ENCODE results near the gene MRPL3. TPM values are rescaled to one million over a fixed set of nuclear protein-coding genes. Genes with fewer than 3 reads are reported as not detected.

The MRPL3 gene
- total RNA-seq: 89.3 and 92.6 TPM in 2 replicates

DNA sequence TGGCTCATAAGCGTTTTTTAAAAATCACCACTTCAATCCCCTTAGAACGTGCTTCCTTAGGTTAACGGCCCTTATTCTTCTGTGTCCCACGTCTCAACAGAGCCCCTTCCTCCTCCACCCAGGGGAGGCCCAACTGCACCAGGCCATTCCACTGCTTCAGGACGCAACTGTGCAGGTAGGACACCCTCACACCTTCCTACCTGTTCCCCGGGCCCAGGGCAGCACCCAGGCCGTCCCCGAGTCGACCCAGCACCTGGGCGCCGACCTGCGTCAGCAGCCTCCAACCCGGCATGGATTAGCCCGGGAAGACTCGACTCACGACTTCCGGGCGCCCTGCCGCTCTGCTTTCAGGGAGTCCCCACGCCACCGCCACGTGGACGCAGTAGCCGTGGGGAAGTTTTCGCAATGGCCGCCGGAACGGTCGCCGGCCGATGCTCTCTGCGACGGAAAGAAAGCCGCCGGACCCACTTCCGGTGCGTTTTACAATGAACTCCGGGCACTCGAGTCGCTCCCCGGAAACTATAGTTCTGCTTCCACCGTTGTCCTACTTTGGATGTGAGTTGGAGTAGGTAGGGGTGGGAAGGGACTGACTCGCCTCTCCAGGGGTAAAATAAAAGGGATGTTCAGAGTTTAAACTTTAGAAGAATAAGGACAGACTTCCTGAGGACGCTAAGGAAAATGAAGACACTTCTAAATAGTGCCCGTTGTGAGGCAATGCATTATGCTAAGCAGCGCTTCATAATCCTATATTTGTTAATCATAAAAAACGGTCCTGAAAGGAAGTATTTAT, at the start of gene MRPL3:
TSS of gene MRPL3 (minus strand) at position 442 of the 790 bp plus-strand sequence. CDS start at position 292, 150 bp downstream.
- intact Hi-C loops (cut with micrococcal nuclease): loop anchor here (1.0 to 5.0 kb wide), 4 partner anchors 121 to 1220 kb away; partner anchors contain the start of genes ASTE1, NEK11, NPHP3 and NUDT16

DNA sequence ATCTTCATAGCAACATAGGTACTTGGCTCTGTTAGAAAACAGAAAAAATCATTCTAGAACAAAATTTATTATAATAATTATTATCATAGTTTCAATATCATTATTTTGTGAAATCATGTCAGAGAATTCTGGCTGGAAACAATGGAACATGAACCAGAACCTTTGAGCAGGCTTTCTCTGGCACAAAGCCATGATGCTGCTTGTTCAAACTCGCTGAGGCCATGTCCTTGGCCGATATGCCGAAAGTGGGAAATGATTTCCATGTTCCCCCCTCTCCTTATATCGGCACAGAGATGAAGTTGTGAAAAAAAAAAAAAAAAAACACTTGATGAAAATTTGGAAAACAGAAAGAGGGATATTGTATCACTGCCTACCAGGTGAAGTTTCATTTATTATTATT, 49.0 kb upstream of the MRPL3 start:
- intact Hi-C loops (cut with micrococcal nuclease): no loop called here

- intact Hi-C loops (cut with micrococcal nuclease): no loop called here
Measured at GRCh38 chr3:131550562-131551465, 48.0 kb upstream of the MRPL3 start.

DNA sequence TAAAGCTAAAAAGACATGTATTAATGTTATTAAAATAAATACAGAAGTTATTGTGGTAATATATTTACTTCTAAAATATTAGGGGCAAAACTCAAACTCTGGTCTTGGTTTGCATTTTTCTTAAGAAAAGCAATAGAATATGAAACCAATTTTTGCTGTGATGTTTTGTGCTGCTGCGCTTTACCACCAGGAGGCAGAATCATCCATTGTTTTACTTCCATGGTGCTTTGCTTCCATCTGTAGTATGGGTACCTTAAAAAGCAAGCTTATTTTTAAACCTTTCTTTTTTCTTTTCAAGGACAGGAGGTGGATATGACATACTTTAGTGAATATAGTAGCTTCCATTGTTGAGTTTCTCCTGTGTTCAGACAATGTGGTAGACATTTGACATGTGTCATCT, 46.6 kb upstream of the MRPL3 start:
- intact Hi-C loops (cut with micrococcal nuclease): loop anchor here (1.0 kb wide), 1 partner anchor 480 kb away; no protein-coding TSS in a partner anchor

GRCh38 chr3:131547585-131547984, 44.8 kb upstream of the MRPL3 start:
- intact Hi-C loops (cut with micrococcal nuclease): no loop called here

GRCh38 chr3:131546441-131546840, 43.7 kb upstream of the MRPL3 start:
- intact Hi-C loops (cut with micrococcal nuclease): no loop called here

GRCh38 chr3:131544557-131544956, 41.8 kb upstream of the MRPL3 start:
- intact Hi-C loops (cut with micrococcal nuclease): no loop called here

DNA sequence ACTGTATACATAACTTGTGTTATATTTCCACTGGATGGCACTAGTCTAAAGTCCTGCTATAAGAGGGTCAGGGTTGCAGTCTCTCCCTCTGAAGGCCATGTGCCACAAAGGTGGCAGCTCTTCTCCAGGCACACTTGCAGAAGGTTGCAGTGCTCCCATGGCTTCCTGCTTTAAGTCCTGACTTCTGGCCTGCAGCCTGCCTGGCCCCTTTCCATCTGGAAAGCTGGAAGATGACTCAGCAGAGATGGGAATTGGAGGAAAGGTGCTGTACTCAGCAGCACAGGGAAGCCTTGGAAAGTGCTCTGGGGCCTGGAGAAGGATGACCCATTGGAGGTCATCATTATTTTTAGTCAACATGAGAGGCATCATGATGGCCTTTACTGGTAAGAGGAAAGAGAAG, 40.9 kb upstream of the MRPL3 start:
- intact Hi-C loops (cut with micrococcal nuclease): no loop called here

DNA sequence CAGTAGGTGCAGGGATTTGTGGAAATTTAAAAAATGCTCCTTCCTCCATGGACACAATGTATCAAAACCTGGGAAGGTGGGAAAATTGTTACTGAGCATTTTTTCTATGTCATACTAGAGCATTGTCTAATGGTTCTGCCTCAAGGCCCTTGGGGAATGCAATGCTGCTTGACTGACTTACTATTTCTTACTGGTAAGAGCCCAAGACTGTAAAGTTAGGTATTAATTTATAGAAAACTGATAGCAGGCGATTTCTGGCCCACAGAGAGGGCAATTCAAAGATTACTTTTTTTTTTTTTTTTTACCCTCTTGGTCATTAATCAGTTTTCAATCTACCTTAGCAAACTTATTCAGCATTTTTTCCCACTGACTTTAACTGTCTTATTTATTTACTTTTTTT, 38.5 kb upstream of the MRPL3 start:
- intact Hi-C loops (cut with micrococcal nuclease): no loop called here

- intact Hi-C loops (cut with micrococcal nuclease): no loop called here
Measured at GRCh38 chr3:131540821-131541220, 38.0 kb upstream of the MRPL3 start.

DNA sequence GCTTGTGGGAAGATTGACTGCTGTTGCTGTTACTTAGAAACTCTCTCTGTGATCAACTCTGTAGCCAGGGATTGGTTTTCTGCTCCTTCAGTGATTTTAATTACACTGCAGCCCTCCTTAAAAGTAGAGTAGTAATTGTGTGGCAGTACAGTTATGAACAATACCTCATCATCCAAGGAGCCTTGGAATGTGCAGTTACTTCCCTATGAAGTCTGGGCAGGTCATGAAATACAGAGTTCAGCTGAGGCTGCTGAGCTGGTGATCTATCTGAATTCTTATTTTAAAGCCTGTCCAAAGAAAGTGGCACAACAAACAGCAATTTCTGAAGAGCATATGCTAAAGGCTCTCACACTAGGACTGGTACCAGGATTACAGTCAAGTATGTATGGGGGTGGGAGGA, 37.4 kb upstream of the MRPL3 start:
- intact Hi-C loops (cut with micrococcal nuclease): no loop called here

DNA sequence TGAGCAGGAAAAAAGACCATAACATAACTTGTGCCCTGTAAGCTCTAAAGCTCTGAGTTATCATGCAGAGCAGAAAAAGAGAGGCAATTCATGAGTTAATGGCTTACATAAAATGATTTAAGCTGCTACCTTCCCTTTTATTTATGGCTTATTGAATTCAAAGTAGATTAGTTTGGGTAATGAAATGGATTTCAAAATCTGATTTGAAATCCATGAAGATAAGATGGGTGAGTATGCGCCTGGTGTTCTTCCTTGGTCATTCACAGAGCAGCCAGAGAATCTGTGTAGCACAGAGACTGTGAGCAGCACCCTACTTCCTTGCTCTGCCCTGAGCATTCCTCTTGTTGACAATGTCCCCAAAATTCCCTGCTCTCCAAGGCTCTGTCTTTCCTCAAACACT, 36.2 kb upstream of the MRPL3 start:
- intact Hi-C loops (cut with micrococcal nuclease): no loop called here

DNA sequence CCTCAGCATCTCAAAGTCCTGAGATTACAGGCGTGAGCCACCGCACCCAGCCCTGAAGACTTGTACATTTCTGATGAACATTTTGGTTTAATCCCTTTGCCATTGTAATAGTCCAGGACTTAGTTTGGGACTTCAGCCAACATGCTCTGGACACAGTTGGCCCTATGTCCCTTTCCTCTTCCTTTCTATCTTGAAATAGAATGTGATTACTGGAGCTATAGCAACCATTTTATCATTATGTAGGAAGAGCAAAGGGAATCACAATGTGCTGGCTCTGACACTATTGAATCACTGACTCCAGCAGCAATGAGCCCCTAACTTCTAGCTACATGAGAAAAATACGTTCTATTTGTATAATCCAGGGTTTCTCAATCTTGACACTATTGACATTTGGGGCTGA, 34.8 kb upstream of the MRPL3 start:
- intact Hi-C loops (cut with micrococcal nuclease): no loop called here

- intact Hi-C loops (cut with micrococcal nuclease): no loop called here
Measured at GRCh38 chr3:131535596-131535995, 32.8 kb upstream of the MRPL3 start.

GRCh38 chr3:131535131-131535530, 32.4 kb upstream of the MRPL3 start:
- intact Hi-C loops (cut with micrococcal nuclease): no loop called here

DNA sequence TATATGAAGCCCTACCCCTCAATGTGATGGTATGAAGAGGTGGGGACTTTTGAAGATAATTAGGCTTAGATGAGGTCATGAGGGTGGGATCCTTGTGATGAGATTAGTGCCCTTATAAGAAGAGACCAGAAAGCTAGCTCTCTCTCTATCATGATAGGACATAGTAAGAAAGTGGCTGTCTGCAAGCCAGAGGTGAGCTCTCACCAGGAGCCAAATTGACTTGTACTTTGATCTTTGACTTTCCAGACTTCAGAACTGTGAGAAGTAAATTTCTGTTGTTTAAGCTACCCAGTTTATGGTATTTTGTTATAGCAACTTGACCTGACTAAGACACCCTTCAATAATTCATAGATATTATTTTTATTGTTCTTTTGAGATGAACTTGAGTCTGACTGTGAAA, 29.9 kb upstream of the MRPL3 start:
- intact Hi-C loops (cut with micrococcal nuclease): no loop called here

- intact Hi-C loops (cut with micrococcal nuclease): no loop called here
Measured at GRCh38 chr3:131530843-131531242, 28.1 kb upstream of the MRPL3 start.

- intact Hi-C loops (cut with micrococcal nuclease): no loop called here
Measured at GRCh38 chr3:131530388-131530787, 27.6 kb upstream of the MRPL3 start.

- intact Hi-C loops (cut with micrococcal nuclease): no loop called here
Measured at GRCh38 chr3:131526801-131527347, 24.1 kb upstream of the MRPL3 start.

DNA sequence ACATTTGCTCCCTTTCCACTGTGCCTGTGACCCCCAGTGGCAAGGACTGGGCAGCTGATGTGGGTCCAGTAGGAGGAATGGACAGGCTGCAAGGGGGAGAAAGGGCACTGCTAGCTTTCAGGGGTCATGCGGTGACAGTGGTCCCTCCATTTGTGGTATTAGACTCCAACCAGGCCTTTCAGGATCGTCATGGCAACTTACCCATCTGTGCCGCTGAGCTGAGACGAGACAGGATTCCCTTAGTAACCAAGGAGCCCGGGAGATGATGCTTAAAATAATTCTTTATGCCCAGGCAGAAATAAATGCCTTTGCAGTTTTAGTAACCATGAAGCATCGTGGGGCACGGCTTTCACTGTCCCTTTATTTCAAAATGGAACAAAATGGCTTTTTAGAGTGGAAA, 15.9 kb upstream of the MRPL3 start:
- intact Hi-C loops (cut with micrococcal nuclease): no loop called here

DNA sequence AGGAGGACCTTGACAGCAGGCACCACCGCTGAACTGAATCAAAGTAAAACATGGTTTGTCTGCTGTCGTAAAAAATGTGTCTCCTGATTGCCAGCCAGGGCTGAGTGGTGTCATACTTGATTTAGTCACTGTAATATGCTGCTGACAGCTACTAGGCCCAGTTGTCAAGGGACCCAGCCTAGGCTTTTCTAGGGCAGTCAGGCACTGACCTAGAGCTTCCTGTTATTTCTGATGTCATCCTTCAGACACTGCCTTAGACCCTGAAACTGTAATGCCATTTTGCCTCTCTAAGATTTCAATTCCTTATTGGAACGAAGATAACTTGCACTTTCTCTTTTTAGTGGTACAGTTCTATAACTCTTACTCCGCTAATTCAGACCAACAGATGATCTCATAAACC, 2.6 kb upstream of the MRPL3 start:
- intact Hi-C loops (cut with micrococcal nuclease): no loop called here

GRCh38 chr3:131503320-131503635, 507 bp upstream of the MRPL3 start:
- intact Hi-C loops (cut with micrococcal nuclease): loop anchor here (5.0 kb wide), 1 partner anchor 1219 kb away; the partner anchor contains the start of gene NPHP3

Data from T-helper 2 cell treated with Interferon-gamma antibody and Interleukin-4, amounts not matched to agents 100 ng/mL and 5 ng/mL, for 36 hours (primary cell).